RWPE2 (cell line): Measurements from ENCODE around the gene IHH.

ENCODE experiments used
- ATAC-seq: fragments of 200-7000 bp; cut with Tn5 transposase; 3 replicates; pipeline ENCODE4 v1.9.1; 2021; ENCODE audit warnings: low read depth
- DNase-seq: peaks from one replicate; pipeline ENCODE4 v3.0.0-alpha.2; 2020; ENCODE audit warnings: low spot score
- H3K27ac ChIP-seq: fragments of 450-650 bp; 2 replicates; pipeline ENCODE4 v1.5.1; 2017; ENCODE audit warnings: mild to moderate bottlenecking; ENCODE audit not compliant: poor library complexity, severe bottlenecking
- H3K27me3 ChIP-seq: fragments of 250-450 bp; sonication (Bioruptor Pico); 2 replicates; pipeline ENCODE4 v1.5.1; 2021; ENCODE audit warnings: mild to moderate bottlenecking, moderate library complexity; ENCODE audit not compliant: insufficient read depth, poor library complexity, severe bottlenecking
- H3K36me3 ChIP-seq: fragments of 250-450 bp; sonication (Bioruptor Pico); 2 replicates; pipeline ENCODE4 v1.5.1; 2020; ENCODE audit warnings: low read depth, mild to moderate bottlenecking, moderate library complexity
- H3K4me1 ChIP-seq: fragments of 250-450 bp; sonication (Bioruptor Pico); 2 replicates; pipeline ENCODE4 v1.5.1; 2021; ENCODE audit warnings: mild to moderate bottlenecking, moderate library complexity; ENCODE audit not compliant: insufficient read depth, poor library complexity, severe bottlenecking
- H3K4me3 ChIP-seq: fragments of 250-450 bp; sonication (Bioruptor Pico); 2 replicates; pipeline ENCODE4 v1.5.1; 2021; ENCODE audit warnings: mild to moderate bottlenecking, moderate library complexity; ENCODE audit not compliant: severe bottlenecking
- H3K9me3 ChIP-seq: fragments of 250-450 bp; sonication (Bioruptor Pico); 2 replicates; pipeline ENCODE4 v1.5.1; 2021; ENCODE audit warnings: mild to moderate bottlenecking, moderate library complexity; ENCODE audit not compliant: severe bottlenecking
- CTCF ChIP-seq: fragments of 450-650 bp; IDR thresholded peaks from one replicate; pipeline ENCODE4 v1.5.1; 2017; ENCODE audit warnings: mild to moderate bottlenecking, moderate library complexity; ENCODE audit not compliant: poor library complexity, severe bottlenecking

The IHH gene

GRCh38 chr2:219034823-219035222 is 25.9 kb downstream of the IHH start:
- ATAC-seq (no peak), DNase-seq (no peak)
- Histone ChIP-seq H3K36me3 (no peaks in the 10 kb centered on the region), H3K27me3 (peaks cover 8% of the 10 kb centered on the region), H3K27ac (no peak overlapping the region), H3K4me1 (no peaks in the 10 kb centered on the region), H3K4me3 (no peak overlapping the region), H3K9me3 (no peaks in the 10 kb centered on the region)
- no peak for TF ChIP-seq CTCF

GRCh38 chr2:219032051-219032745 is 28.5 kb downstream of the IHH start:
- no peaks in the 10 kb centered on the region for H3K36me3 ChIP-seq
- H3K27me3 ChIP-seq, result peaks cover 8% of the 10 kb centered on the region
- H3K4me1 ChIP-seq, result no peaks in the 10 kb centered on the region
- H3K4me3 ChIP-seq, result no peak overlapping the region
- no peak overlapping the region for H3K27ac ChIP-seq
- no peak for ATAC-seq
- H3K9me3 ChIP-seq, result no peaks in the 10 kb centered on the region
- DNase-seq, result no peak
- no peak for TF ChIP-seq CTCF

GRCh38 chr2:219031005-219031738 is 29.5 kb downstream of the IHH start:
- no peak for ATAC-seq
- Histone ChIP-seq H3K36me3 (no peaks in the 10 kb centered on the region), H3K27ac (no peak overlapping the region), H3K4me3 (no peak overlapping the region), H3K4me1 (no peaks in the 10 kb centered on the region), H3K27me3 (peaks cover 8% of the 10 kb centered on the region), H3K9me3 (no peaks in the 10 kb centered on the region)
- TF ChIP-seq CTCF, result no peak
- DNase-seq, result no peak

- DNase-seq (no peak), ATAC-seq (no peak)
- Histone ChIP-seq H3K27ac (no peak overlapping the region), H3K27me3 (peaks cover 8% of the 10 kb centered on the region), H3K36me3 (no peaks in the 10 kb centered on the region), H3K9me3 (no peaks in the 10 kb centered on the region), H3K4me3 (no peak overlapping the region), H3K4me1 (no peaks in the 10 kb centered on the region)
- no peak for TF ChIP-seq CTCF
Measured at GRCh38 chr2:219030177-219030940, 30.4 kb downstream of the IHH start.

GRCh38 chr2:219029829-219030165 is 30.9 kb downstream of the IHH start:
- DNase-seq, result no peak
- no peaks in the 10 kb centered on the region for H3K9me3 ChIP-seq
- H3K4me1 ChIP-seq, result no peaks in the 10 kb centered on the region
- H3K27ac ChIP-seq, result no peak overlapping the region
- no peaks in the 10 kb centered on the region for H3K36me3 ChIP-seq
- H3K27me3 ChIP-seq, result peaks cover 8% of the 10 kb centered on the region
- ATAC-seq, result peak; percentile 85
- H3K4me3 ChIP-seq, result no peak overlapping the region
- peak; percentile 92 for TF ChIP-seq CTCF
